Activated CD4-positive, CD25-positive, alpha-beta regulatory T cell treated with anti-CD3 and anti-CD28 coated beads, Interleukin-2, amount 50 U/mL, for 72 hours (primary cell): ENCODE results near the gene BAIAP2.
"Not testable (repeated sequence)": the region's sequence is repeated elsewhere in the genome, so short reads cannot be mapped to it uniquely, and the experiment has no call there.

Experiments
- DNase-seq: peaks from one replicate; pipeline ENCODE4 v3.0.0; 2021

Gene BAIAP2

DNA sequence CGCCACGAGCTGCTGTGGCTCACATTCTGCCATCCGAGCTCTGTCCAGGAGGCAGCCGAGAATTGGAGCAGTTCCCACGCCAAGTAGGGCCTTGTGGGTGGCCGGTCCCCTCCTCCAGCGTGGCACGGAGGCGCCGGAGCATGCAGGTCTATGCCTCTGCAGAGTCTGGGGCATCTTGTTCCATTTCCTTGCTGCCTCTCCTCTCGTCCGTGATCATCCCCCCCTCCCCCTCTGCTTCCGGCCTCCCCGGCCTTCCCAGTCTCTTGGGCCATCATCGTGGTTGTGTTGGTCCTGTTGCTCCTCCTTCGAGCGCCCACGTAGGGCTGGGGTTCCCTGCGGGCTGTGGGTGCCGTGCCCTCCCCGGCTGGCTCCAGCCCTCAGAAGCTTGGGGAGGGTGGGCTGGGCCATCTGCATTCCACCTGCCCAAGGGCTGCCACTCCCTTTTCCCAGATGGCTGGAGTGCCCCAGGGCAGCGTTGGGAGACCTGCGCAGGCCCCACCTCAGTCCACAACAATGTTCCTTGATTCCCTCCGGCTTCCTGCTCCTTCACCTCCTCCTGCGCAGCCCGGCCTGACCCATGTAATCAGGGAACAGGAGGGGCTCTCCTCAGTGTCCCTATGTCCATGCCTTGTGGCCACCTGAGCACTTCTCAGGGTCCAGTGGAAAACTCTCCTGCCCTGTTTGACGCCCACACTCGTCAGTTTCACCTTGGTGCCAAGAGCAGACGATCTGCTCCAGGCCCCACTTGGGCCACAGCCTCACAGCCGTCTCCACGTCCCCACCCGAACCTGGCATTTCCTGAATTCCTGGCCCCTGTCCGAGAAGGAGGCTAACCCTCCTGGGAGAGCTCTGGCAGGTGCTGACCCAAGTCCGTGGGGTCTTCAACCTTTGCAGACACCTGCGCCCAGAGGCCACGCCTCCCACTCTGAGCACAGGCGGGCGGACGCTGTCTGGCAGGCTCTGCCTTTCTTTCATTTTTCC, 37.1 kb downstream of the BAIAP2 start:
- DNase-seq = no peak

DNA sequence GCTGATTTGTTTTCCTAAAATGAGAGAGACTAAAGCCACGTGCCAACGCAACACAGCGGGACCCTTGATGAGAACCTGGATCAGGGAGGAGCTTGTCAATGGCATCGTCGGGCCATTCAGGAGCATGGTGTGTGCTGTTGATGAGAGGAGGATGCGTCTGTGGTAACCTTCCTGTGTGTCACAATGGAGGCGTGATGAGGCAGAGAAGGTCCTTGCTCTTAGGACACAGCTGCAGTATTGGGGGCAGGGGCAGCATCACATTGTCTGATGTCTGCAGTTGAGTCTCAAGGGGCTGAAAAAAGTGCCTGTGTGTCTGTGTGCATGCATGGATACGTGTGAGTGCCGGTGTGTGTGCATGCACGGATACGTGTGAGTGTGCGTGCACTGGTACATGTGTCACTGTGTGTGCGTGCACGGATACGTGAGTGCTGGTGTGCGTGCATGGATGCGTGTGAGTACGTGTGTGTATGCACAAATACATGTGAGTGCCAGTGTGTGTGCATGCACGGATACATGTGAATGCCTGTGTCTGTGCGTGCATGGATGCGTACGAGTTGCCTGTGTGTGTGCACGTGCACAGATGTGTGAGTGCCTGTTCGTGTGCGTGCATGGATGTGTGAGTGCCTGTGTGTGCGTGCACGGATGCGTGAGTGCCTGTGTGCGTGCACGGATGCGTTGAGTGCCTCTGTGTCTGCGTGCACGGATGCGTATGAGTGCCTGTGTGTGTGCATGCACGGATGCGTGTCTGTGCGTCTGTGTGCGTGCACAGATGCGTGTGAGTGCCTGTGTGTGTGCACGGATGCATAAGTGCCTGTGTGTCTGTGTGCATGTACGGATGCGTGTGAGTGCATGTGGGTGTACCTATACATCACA, 39.3 kb downstream of the BAIAP2 start:
- DNase-seq = no peak

DNA sequence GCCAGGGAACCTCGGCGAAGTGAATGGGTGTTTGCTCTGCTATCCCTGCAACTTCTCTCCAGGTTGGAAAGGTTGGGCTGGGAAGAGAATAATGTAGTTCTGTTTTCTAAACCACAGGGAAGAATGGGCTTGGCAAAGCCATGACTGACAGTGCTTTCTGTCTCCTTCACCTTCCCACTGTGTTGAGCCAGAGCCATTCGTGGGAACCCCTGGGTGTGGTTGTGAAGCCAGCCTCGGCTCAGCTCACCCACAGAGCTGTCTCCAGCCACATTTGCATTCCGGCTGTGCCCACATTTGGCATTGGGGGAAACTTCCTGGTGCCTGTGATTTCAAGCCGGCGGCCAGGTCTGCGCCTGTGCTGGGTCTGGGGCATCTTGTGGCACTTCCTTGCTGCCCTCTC, 39.9 kb downstream of the BAIAP2 start:
- DNase-seq = no peak

DNA sequence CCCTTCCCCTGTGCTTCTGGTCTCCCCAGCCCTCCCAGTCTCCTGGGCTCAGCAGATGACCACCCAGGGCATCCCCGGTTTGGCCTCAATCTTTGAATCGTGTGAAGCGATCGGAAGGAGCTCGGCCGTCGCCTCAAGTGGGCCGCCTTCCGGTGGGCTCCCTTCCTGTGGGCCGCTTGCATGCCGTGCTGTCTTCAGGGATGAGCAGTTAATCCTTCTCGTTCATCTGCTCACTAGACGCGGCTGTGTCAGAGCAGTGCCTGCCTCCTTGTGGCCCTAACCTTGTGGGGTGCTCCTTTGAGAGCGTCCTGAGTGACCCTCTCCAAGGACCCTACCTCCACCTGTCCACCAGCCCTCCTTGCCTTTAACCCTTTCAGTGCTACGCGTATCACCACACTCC, 40.4 kb downstream of the BAIAP2 start:
- no peak for DNase-seq

DNA sequence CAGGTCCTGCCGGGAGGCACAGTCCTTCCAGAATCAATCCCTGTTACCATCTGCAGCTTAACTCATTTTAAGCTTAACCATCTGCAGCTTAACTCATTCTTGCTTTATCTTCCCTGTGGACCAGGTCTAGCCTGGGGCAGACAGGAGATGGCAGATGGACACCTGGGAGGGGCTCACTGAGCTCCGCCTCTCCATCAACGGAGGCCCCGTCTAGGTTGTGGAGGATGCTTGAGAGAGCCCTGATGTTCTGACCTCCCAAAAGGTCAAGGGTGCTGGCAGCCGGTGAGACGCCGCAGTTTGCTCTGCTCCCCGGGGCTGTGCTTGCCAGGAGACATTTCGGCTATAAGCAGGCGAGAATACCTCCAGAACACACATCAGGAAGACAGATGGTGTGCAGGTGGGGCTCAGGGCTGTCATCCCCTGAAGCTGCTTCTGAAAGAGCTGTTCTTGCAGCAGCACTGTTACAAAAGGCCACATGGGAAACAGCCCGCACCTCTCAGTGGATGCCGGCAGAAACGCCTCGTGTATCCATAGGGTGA, 41.3 kb downstream of the BAIAP2 start:
- DNase-seq = no peak

DNA sequence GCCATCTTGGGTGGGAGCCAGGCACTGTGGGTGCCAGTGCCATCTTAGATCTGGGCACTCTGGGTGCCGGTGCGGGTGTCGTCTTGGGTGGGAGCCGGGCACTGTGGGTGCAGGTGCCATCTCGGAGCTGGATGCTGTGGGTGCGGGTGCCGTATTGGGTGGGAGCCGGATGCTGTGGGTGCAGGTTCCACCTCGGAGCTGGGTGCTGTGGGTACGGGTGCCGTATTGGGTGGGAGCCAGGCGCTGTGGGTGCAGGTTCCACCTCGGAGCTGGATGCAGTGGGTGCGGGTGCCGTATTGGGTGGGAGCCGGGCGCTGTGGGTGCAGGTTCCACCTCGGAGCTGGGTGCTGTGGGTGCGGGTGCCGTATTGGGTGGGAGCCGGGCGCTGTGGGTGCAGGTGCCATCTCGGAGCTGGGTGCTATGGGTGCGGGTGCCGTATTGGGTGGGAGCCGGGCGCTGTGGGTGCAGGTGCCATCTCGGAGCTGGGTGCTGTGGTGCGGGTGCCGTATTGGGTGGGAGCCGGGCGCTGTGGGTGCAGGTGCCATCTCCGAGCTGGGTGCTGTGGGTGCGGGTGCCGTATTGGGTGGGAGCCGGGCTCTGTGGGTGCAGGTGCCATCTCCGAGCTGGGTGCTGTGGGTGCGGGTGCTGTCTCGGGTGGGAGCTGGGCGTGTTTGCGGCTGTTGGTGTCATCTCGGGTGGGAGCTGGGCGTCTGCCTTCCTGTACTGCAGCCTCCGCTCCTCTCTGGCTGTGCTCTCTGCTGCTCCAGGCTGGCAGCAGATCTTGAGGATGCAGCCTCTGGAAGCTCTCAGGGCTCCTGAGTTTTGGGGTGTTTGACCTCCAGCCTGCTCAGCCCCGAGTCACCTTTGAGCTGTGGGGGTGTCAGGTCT, 43.3 kb downstream of the BAIAP2 start:
- DNase-seq = not testable (repeated sequence)

DNA sequence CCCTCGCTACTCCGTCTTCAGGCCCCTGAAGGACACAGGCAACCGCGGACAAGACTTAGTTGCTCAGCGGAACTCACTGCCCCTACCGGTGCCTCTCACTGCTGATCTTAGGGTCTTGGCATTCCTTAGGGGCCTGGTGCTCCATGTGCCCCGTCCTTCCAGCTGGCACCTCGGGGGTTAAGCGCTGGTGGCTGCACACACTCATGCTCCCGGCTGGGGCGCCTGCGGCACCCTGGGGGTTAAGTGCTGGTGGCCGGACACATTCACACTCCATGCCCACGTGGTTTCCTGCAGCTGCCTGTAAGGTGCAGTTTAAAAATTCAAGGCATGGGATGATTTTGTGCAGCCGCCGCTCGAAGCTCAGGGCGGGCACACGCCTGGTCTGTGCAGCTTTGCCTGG, 45.1 kb downstream of the BAIAP2 start:
- no peak for DNase-seq

DNA sequence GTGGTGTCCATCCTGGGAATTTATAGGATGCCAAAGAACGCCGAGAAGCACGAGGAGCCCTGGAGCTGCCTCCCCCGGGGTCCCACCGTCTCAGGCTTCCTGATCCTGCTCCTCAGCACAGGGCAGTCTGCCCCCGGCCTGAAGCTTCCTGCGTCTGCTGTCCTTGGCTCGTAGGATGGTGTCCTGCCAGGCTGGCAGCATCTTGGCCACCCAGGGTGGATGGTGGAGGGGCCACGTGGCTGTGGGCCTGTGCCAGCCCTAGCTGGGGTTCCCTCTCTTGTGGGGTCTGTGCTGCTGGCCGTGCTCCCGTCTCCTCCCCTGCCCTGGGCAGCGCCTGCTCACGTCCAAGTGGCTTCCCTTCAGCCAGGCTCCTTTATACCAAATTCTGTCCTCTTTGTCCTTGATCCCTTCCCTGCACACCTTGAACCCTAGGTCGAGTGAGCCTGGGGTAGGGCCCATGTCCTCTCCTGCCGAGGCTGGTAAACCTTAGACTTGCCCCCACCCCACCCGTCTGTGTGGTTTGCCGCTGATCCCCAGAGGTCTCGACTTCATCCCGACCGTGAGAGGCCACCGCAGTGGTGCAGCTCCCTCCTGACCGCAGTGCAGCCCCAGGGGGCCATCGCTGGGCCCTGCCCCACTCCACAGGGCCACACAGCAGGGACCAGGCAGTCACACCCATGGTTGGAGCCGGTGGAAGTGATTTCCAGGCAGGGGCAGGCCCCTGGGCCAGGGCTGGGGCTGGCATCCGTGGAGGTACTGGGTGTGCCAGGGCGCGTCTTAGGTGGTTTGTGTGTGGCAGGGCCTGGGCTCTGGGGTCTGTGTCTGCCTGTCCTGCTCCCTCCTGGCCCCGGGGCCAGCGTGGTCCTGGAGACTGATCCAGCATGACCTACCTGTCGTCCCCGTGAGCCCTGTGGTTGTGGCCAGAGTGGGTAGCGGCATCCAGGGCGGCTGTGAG, 46.5 kb downstream of the BAIAP2 start:
- no peak for DNase-seq

DNA sequence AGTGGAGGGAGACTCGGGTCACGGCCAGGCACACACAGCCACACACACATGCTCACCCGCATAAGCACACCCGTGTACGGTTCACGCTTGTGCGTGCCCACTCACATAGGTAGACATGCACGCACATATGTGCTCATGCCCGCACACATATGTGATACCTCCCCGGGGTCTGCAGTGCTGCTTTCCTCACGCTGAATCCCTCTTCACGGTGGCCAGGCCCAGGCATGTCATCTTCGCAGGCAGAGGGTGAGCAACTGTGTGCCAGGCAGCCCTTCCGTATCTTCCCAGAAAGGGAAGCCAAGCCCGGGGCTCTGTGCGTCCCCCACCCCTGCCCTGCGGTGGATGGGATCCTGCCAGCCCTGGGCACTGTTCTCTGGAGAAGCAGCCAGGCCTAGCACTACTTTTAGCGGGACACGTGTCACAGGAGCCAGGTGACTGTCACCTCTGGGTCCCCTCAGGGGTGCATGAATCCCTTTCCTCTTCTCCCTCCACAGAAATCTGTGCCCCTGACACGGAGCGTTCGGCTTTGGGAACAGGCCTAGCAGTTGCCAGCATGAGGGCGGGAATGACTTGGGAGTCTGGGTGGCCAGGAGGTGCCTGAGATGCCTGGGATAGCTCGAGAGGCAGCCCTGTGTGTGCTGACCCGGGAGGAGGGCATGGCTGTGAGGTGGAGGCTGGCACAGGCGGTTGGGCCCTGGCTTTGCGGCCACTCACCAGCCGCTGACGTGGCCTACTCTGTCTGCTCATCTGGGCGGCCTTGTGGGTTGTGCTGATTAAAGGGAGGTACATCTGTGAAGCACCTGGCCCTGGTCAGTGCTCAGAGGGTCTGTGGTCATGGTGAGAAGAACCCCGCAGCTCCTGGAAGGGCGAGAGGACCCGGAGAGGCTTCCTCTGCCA, 47.5 kb downstream of the BAIAP2 start:
- no peak for DNase-seq

DNA sequence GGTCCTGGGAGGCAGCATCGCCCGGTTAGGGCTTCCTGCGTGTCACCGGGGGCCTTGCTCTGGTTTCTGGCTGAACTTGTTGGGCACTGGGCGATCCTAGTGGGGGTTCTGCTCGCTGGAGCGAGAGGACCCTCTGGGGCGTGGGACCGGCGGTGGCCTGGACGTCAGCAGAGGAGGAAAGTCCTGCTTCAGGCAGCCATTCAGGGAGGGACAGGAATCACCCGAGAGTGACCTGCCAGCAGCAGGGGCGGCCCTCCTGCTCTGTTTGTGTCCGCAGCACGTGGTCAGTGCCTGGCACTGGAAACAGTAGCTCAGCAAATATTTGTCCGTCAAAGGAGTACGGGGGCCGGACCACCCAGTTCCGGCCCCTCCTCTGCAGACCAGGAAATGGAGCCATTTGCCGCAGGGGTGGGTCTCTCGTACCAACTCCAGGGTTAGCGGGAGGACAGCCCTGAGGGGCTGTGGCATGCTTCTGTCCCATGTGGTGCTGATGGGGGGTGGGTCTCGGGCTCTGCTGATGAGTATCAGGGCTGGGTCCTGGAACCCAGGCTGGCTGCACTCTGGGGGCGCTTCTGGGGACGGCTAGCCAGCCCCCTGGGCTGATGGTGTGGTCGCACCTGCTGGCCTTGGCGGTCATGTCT, 48.3 kb downstream of the BAIAP2 start:
- no peak for DNase-seq

DNA sequence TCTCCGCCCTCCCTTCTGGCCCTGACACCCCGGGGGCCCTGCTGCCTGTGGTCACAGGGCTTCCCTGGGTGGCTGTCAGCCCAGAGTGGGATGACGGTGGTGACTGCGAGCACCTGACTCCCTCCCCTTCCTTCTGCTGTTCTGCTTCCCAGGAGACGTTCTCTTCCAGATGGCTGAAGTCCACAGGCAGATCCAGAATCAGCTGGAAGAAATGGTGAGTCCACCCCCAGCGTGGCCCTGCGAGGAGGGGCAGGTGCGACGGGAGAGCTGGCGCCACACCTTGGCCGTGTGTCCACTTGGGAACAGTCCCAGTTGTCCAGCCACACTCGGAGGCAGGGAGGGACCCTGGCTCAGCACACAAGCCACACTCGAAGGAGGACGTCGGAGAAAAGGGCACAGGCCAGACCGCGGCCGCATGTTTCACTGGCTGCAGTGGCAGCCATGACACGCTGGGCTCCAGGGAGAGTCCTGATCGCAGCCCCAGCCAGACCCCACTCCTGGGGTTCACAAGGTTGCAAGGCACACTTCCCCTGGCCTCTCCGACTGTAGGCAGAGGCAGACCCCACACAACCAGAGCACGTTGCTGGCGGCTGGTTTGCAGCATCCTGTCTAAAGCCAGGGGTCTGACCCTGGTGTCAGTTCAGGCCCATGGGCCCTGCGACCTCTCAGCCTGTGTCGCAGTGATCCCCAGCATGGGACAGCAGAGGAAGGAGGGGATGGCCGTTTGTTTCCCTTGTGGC, 49.9 kb downstream of the BAIAP2 start:
- DNase-seq = no peak

DNA sequence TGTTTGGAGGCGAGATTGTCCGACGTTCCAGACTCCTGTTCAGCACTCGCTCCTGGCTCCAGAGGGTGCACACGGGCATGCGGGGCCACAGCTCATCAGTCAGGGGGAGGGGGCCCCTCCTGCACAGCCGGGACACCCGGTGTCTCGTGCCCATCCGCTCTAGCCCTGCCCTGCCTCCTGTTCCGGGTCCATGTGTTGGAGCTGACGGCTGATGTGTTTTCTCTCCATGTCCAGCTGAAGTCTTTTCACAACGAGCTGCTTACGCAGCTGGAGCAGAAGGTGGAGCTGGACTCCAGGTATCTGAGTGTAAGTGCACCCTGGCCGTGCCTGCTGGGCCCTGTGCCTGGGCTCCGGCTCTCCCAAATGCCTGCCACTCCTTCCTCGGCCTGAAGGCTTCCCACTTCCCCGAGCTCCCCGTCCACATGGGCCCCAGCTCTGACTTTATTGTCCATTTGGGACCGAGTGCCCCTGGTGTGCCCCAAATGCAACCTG, 50.5 kb downstream of the BAIAP2 start:
- DNase-seq = no peak

DNA sequence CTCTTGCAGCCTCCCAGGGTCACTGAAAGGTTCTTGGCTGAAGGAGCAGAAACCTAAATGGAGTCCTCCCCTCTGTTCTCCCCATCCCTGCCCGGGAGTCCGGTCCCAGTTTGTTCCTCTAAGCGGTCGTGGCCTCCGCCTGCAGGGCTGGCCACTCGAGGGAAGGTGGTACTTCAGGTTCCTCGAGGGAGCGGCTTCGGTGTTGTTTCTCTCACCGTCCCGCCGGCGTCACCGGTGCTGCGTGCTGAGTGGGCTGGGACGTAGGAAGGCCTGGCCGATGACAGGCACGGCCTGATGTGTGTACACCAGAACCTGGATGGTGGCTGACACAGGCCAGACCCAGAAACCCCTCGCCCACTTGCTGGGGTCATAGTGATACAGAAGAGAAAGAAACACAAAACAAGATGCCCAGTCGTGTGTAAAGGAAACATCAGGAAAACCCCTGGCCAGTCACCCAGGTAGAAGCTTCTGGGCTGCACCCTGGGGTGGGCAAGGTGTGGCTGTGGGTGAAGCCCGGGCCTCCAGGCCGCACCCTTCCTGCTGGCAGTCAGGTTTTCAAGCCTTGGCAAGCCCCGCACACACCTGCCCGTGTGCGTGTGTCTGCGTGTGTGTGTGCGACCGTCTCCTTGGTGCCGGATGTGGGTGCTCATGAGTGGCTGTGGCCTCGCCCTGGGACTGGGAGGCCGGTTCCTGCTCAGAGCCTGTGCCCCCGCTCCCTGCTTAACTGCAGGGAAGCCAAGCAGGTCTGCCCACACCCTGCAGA, 52.0 kb downstream of the BAIAP2 start:
- DNase-seq = no peak

DNA sequence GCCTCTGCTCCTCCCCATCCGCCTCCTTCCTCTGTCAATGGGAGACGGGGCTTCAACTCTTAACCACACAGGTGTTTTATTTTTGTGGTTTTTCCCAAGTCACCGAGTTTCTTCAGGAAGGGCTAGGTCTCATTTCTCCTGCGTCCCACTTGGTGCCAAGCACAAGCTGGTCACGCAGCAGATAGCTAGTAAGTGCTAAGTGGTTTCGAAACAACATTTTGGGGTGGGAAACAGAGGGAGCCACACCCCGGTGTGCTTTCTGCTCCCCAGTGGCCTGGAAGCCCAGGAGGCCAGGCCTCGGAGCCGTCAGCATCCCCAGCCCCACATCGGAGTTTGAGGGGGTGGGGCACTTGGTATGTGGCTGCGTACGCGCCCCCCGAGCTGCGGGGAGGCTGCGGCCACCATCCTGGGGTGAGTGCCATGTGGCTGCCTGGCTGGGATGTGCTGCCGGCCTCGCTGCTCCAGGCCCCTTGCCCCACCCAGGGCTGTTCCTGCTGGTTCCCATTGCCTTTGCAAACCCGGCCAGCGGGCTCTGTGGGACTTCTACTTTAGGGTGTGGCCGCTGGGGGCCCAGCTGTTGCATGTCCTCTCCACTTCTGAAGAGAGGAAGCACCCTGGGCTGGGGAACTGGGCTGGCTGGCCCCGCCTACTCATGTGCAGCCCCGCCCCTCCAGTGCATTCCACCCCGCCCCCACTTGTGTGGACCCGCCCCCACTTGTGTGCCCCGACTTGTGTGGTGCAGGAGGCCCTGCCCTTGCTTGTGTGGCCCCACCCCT, 55.6 kb downstream of the BAIAP2 start:
- no peak for DNase-seq

DNA sequence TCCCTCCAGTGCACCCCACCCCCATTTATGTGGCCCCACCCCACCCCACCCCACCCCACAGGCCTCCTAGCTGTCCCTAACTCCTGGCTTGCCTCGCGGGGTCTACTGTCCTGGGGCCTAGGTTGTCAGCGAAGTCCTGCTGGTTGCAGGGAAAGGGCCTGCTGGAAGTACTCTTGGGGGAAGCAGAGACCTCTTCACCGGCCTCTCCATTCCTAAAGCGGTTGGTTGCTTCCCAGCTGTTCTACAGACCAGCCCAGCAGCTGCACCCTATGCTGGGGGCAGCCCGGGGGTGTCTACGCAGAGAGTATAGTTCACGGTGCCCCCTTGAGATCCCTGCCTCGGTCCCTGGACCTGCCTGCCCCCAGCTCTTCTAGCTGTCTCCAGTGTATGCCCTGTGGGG, 56.2 kb downstream of the BAIAP2 start:
- DNase-seq = no peak

DNA sequence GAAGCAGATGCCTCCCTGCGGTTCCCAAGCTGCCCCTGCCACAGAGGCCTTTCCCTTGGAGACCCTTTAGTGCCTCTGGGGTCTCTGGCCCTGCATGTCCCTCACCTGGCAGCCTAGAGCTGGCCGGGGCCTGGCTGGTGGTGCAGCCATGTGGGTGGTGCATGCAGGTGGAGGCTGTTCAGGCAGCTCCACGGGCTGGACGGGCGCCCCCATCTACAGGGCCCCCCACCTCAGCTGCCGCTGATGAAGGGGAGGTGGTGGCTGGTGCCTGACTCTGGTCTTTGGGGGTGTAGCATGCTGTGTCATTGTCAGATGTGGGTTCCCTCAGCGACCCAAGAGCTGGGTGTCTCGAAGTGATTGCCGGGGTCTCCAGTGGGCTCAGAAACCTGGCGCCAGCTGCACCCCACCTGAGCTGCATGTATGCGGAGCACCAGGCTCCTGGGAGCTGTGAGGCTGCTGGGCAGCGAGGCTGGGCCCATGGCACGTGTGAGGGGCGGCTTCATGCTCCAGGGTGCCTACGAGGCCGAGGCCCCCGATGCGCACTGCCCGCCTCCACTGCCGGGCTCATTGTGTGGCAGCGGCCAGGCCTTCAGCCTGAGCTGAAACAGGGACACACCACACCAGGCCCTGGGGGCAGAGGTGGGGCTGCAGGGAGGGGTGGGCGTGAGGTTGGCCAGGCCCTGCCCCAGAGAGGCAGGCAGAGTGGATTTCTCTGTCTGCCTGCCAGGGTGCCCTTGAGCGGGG, 57.0 kb downstream of the BAIAP2 start:
- no peak for DNase-seq
